Esophagus (tissue), 2 donors: Measurements from ENCODE around the gene RNF14. TPM values are rescaled to one million over a fixed set of nuclear protein-coding genes. Genes with fewer than 3 reads are reported as not detected.

Experiments used
- H3K27ac ChIP-seq, 2 donors: one replicate each; pipeline ENCODE4 v1.5.1; 2013; ENCODE audit warnings: low read depth in 2 of 2, mild to moderate bottlenecking in 2 of 2, inconsistent platforms in 1 of 2, low read length in 1 of 2, moderate library complexity in 1 of 2
- H3K27me3 ChIP-seq, 2 donors: one replicate each; pipeline ENCODE4 v1.6.1; 2013; ENCODE audit warnings: low read length in 2 of 2, control low read depth in 1 of 2, mild to moderate bottlenecking in 1 of 2; ENCODE audit not compliant: insufficient read depth in 2 of 2, control insufficient read depth in 1 of 2
- H3K36me3 ChIP-seq, 2 donors: one replicate each; pipeline ENCODE4 v1.6.1; 2013; ENCODE audit warnings: low read length in 1 of 2; ENCODE audit not compliant: control insufficient read depth in 2 of 2, insufficient read depth in 2 of 2
- H3K4me1 ChIP-seq, 2 donors: one replicate each; pipeline ENCODE4 v1.6.1; 2013; ENCODE audit warnings: low read length in 1 of 2; ENCODE audit not compliant: control insufficient read depth in 2 of 2, insufficient read depth in 2 of 2
- H3K4me3 ChIP-seq, 2 donors: one replicate each; pipeline ENCODE4 v1.5.1; 2013; ENCODE audit warnings: low read length in 2 of 2, mild to moderate bottlenecking in 2 of 2, low read depth in 1 of 2, moderate library complexity in 1 of 2
- H3K9me3 ChIP-seq, 2 donors: one replicate each; pipeline ENCODE4 v1.6.1; 2013; ENCODE audit warnings: mild to moderate bottlenecking in 2 of 2, low read depth in 1 of 2, low read length in 1 of 2, moderate library complexity in 1 of 2; ENCODE audit not compliant: control insufficient read depth in 2 of 2, insufficient read depth in 1 of 2
- WGBS, 2 donors: extraction: QIAGEN DNeasy Blood & Tissue Kit; methylation state at CpG; one replicate each; pipeline ENCODE4 v1.1.7; 2013; 5-methylcytosine and 5-hydroxymethylcytosine counted together
- polyA plus RNA-seq, 2 donors: library from polyadenylated mRNA; stranded (reverse); fragments of 200-250 nt; gene quantifications; one replicate each; pipeline ENCODE4 v1.2.3, GENCODE V29; 2013
- donor health status: healthy with polysubstance abuse.
- donor health status: Bipolar disorder and iron deficiency.

Gene RNF14
- polyA plus RNA-seq, 2 donors: 7.9 to 14.8 TPM

DNA sequence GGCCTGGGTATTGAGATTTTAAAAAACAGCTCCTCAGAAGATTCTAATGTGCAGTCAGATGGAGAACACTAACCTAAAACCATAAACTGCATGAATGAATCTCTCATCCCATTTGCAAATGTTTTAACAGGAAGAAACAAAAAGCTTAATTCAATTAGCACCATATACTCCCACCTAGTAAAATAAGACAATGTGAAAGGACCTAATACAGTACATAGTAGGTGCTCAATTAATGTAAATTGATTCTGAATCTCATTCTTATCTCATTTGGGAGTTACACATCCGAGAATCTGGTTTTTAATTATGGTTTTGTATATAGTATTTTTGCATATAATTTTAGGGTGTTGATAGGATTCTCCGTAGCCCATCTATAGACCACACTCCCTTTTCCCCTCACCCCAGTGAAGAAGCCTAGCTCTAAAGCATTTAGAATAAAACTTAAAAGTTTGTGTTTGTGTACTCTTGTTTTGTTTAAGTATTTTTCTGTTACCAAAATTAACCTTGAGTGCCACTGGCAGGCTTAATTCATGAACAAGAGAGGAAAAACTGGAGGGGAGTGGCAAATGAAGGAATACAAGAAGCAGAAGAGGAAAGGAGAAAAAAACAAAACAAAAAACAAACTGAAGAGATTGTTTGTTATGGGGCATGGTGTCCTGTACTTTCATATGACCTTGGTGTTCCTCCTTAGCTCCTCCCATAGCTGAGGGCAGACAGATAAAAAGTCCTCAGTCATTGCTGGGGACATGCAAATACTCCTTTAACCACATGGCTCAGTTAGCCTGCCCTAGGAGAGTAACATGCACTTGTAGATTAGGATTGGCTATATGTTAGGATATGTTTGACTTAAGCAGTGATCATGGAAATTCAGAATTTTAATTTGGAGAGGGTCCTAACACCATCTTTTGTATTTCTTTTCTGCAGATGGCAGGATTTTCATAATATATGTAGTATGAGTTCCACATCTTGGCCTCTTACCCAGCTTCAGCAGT lies 1.2 kb downstream of the RNF14 start:
- no peaks in the 10 kb centered on the region for H3K4me1 ChIP-seq
- peak overlapping the region; percentile 97 to 98 for H3K27ac ChIP-seq
- 63 to 73% methylated on average over 2 of the region's 2 CpGs for WGBS, 2 donors
- H3K9me3 ChIP-seq: no peaks in the 10 kb centered on the region
- H3K27me3 ChIP-seq: no peaks in the 10 kb centered on the region
- H3K4me3 ChIP-seq: peak overlapping the region; percentile 55 to 83
- H3K36me3 ChIP-seq: no peaks in the 10 kb centered on the region

DNA sequence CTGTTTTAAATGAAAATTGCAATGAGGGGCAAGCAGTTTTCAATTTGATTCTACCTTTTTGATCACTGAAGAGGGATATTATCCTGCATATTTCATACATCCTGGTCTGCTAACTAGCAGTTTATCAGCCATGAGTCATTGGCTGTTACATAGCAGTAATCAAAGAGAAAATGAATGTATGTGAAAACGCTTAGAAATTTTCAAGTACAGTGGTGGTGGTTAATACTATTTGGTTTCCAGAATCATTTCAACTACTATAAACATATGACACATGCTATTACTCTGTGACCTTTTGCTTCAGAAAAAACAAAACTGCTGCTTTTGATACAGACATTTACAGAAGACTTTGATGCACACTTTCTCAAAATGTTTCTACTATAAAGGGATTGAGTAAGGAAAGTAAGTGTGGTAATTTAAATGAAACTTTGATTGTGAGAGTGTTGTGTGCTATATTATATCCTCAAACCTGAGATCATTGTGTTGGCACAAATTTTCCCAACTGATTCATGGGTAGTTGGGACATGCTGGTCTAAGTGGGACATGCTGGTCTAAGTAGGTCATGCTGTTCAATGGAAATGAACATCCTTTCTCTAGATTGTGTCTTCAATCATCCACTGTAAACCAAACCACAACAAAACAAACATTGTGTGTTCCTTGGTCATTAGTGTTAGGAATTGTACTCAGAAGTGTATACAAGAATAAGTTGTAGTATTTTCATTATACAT lies 5.1 kb downstream of the RNF14 start:
- WGBS, 2 donors: 58 to 61% methylated on average over 1 of the region's 1 CpG
- H3K27ac ChIP-seq: no peak overlapping the region
- no peaks in the 10 kb centered on the region for H3K27me3 ChIP-seq
- peaks cover 0 to 2% of the 10 kb centered on the region in 2 donors for H3K4me1 ChIP-seq
- no peaks in the 10 kb centered on the region for H3K9me3 ChIP-seq
- no peak overlapping the region for H3K4me3 ChIP-seq
- H3K36me3 ChIP-seq: peaks cover 0 to 6% of the 10 kb centered on the region in 2 donors

DNA sequence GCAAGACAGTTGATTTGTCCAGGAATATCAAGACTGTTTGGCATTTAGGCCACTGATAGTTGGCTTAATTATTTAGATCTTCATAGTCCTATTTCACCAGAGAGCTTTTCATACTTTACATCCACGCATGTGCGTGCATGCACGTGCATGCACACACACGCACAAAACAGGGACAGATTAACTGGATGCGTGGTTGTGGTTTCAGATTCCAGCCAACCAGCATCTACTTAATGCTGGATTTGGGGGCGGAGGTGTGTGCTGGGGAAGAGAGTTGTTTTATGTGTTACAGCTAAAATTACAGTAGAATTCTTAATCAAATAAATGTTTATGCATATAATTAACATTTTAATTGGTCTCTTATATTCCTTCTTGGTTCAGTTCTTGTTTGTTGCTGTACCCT lies 7.3 kb downstream of the RNF14 start:
- Histone ChIP-seq H3K9me3 (no peaks in the 10 kb centered on the region), H3K27me3 (no peaks in the 10 kb centered on the region), H3K4me1 (peaks cover 0 to 2% of the 10 kb centered on the region in 2 donors), H3K4me3 (no peak overlapping the region), H3K36me3 (peaks cover 3 to 19% of the 10 kb centered on the region in 2 donors), H3K27ac (no peak overlapping the region)
- WGBS, 2 donors: 67 to 78% methylated on average over 6 of the region's 6 CpGs

DNA sequence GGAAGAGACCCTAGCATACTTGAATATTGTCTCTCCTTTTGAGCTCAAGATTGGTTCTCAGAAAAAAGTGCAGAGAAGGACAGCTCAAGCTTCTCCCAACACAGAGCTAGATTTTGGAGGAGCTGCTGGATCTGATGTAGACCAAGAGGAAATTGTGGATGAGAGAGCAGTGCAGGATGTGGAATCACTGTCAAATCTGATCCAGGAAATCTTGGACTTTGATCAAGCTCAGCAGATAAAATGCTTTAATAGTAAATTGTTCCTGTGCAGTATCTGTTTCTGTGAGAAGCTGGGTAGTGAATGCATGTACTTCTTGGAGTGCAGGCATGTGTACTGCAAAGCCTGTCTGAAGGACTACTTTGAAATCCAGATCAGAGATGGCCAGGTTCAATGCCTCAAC lies 9.5 kb downstream of the RNF14 start:
- H3K9me3 ChIP-seq: no peaks in the 10 kb centered on the region
- H3K4me3 ChIP-seq: no peak overlapping the region
- peaks cover 3 to 19% of the 10 kb centered on the region in 2 donors for H3K36me3 ChIP-seq
- no peak overlapping the region for H3K27ac ChIP-seq
- H3K4me1 ChIP-seq: peaks cover 0 to 2% of the 10 kb centered on the region in 2 donors
- H3K27me3 ChIP-seq: no peaks in the 10 kb centered on the region

DNA sequence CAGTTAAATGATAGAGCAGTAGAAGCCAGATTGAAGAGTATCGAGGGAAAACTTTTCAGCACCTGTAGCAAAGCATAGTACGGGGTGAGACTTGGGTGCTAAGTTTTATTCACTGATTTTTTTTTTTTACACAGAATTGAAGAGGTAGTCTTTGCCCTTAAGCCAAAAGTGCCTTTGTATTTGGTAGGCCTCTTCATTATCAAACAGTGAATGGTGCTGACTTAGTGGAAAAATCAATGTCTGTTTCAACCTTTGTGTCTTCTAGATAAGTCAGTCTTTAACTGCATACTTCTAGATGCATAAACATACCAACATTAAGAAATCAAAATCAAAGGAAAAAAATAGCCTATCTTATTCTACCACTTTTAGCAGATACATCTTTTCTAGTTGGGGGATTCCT lies 13.7 kb downstream of the RNF14 start:
- H3K4me1 ChIP-seq: no peaks in the 10 kb centered on the region
- H3K9me3 ChIP-seq: no peaks in the 10 kb centered on the region
- no peak overlapping the region for H3K4me3 ChIP-seq
- H3K27me3 ChIP-seq: no peaks in the 10 kb centered on the region
- WGBS, 2 donors: 45 to 47% methylated on average over 2 of the region's 2 CpGs
- peaks cover 3 to 22% of the 10 kb centered on the region in 2 donors for H3K36me3 ChIP-seq
- H3K27ac ChIP-seq: no peak overlapping the region

DNA sequence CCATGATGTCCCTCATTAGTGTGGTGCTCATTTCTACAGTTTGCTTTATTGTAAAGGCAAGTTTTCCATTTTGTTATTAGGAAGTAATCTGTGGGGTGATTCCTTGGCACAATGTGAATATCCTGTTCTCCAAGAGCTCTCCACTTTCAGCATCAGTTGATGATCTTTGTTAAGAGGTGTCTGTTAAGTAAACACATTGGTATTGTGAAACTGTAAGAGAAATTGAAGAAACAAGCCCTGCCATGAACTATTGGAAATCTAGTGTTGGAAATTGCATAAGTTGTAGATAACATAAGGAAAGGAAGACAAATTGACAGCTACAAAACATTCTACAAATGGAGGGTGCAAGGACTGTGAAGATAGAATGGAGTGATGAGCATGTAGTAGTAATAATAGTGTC lies 17.2 kb downstream of the RNF14 start:
- H3K27ac ChIP-seq: no peak overlapping the region
- peaks cover 0 to 6% of the 10 kb centered on the region in 2 donors for H3K36me3 ChIP-seq
- no peak overlapping the region for H3K4me3 ChIP-seq
- H3K27me3 ChIP-seq: no peaks in the 10 kb centered on the region
- H3K4me1 ChIP-seq: no peaks in the 10 kb centered on the region
- H3K9me3 ChIP-seq: no peaks in the 10 kb centered on the region

DNA sequence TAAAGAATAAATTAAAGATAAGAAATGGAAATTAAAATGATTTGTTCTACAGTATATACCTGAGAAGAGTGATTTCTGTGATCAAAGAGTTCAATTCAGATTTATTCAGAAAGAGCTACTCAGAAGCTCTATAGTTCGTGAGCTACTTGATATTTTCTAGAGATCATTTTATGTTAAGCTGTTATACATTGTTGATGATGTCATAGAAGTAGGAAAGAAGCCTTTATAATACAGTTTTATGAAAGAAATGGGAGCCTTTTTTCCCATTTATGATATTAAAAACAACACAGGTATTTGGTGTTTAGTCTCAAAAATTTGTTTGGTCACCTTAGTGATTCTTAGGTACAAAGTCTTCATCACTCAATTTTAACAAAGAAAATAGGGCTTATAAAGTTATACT lies 20.8 kb downstream of the RNF14 start:
- no peak overlapping the region for H3K27ac ChIP-seq
- 0% methylated on average over 1 of the region's 1 CpG for WGBS, 2 donors
- H3K27me3 ChIP-seq: no peaks in the 10 kb centered on the region
- no peak overlapping the region for H3K4me3 ChIP-seq
- H3K4me1 ChIP-seq: no peaks in the 10 kb centered on the region
- H3K36me3 ChIP-seq: peaks cover 3 to 7% of the 10 kb centered on the region in 2 donors
- H3K9me3 ChIP-seq: no peaks in the 10 kb centered on the region

DNA sequence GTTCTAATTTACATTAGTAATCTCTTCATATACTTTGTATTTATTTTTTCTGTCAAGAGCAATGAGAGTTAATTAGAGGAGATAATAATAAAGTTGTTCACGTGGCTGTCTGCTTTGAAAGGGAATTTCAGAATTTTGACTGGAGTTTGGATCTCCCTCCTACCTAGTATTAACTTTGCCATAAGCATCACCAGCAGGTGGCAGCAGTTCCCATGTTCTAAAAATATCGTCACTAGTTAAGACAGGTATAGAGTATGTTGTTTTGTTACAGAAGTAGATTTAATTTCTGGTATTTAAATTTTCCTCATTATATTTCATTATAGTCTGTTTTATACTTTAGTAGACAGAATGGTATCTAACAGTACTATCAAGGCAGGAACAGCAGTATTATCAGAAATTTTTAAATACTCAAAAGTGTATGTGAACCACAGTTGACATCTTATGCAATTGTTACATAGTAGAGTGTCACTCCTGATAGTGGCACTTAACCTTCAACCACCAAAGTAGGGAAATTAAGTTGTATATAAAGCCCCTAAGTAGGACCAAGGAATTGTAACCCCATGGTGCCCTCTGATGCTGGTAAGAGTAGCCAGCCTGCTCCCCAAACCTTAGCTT lies 23.6 kb downstream of the RNF14 start:
- no peaks in the 10 kb centered on the region for H3K9me3 ChIP-seq
- H3K4me3 ChIP-seq: no peak overlapping the region
- H3K27ac ChIP-seq: no peak overlapping the region
- peaks cover 3 to 4% of the 10 kb centered on the region in 2 donors for H3K36me3 ChIP-seq
- H3K27me3 ChIP-seq: no peaks in the 10 kb centered on the region
- 4 to 8% methylated on average over 2 of the region's 2 CpGs for WGBS, 2 donors
- H3K4me1 ChIP-seq: no peaks in the 10 kb centered on the region

DNA sequence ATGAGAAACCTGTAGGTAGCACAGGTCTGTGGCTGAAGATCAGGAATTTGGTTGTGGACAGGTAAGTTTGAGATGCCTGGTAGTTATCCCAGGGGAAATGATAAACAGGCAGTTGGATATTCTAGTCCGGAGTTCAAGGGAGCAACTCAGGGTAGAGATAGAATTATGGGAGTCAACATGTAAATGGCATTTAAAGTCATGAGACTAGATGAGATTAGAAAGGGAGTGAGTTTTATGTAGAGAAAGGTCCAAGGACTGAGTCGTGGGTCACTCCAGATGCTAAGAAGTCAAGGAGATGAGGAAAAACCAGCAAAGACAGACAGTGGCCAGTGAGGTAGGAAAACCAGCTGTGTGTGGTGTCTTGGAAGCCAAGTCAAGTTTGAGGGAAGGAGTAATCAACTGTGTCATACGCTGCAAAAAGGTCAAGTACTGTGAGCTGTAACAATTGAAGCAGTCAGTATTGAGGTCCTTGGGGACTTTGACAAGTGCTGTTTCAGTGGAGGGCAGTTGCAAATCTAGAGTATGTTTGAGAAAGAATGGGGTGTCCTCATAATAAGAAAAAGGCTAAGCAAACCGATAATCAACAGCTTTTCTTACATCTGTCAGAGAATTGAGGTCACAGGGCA lies 25.7 kb downstream of the RNF14 start:
- Histone ChIP-seq H3K4me1 (no peaks in the 10 kb centered on the region), H3K36me3 (peaks cover 3 to 4% of the 10 kb centered on the region in 2 donors), H3K27me3 (no peaks in the 10 kb centered on the region), H3K9me3 (no peaks in the 10 kb centered on the region), H3K4me3 (no peak overlapping the region), H3K27ac (no peak overlapping the region)
- WGBS, 2 donors: 65 to 67% methylated on average over 4 of the region's 4 CpGs
